Right atrium auricular region (tissue), 2 donors: ENCODE results near the gene MTCH1. TPM values are rescaled to one million over a fixed set of nuclear protein-coding genes. Genes with fewer than 3 reads are reported as not detected.

ENCODE experiments used
- DNase-seq: peaks from one replicate; pipeline ENCODE4 v3.0.0-alpha.2; 2019; ENCODE audit warnings: low spot score
- H3K27ac ChIP-seq, 2 donors: fragments of 200-600 bp; sonication (generic); 1 replicate in 1 of 2; 2 replicates in 1 of 2; pipeline ENCODE4 v1.5.1; 2016 to 2019
- H3K27me3 ChIP-seq, 2 donors: fragments of 200-600 bp; sonication (generic); one replicate each; pipeline versions ENCODE4 v1.5.1 to v1.6.0; 2017 to 2019
- H3K36me3 ChIP-seq: fragments of 200-600 bp; sonication (generic); one replicate; pipeline ENCODE4 v1.5.1; 2016
- H3K4me1 ChIP-seq, 2 donors: fragments of 200-600 bp; sonication (generic); one replicate each; pipeline versions ENCODE4 v1.5.1 to v1.6.0; 2017 to 2019
- H3K4me3 ChIP-seq, 2 donors: fragments of 200-600 bp; sonication (generic); 1 replicate in 1 of 2; 2 replicates in 1 of 2; pipeline ENCODE4 v1.5.1; 2017 to 2019; ENCODE audit warnings: mild to moderate bottlenecking in 1 of 2, moderate library complexity in 1 of 2
- H3K9me3 ChIP-seq, 2 donors: fragments of 200-600 bp; sonication (generic); one replicate each; pipeline ENCODE4 v1.5.1; 2019
- CTCF ChIP-seq, 2 donors: fragments of 200-600 bp; sonication (generic); IDR thresholded peaks; one replicate each; pipeline ENCODE4 v1.5.1; 2019; ENCODE audit warnings: antibody characterized with exemption in 2 of 2
- total RNA-seq, 2 donors: library from RNA; depleted of rRNA; stranded (reverse); fragments of >200 nt; gene quantifications; one replicate each; pipeline ENCODE4 v1.1.0, GENCODE V29; 2016

The MTCH1 gene
- total RNA-seq, 2 donors from 2014 or later, result 155 to 259 TPM

DNA sequence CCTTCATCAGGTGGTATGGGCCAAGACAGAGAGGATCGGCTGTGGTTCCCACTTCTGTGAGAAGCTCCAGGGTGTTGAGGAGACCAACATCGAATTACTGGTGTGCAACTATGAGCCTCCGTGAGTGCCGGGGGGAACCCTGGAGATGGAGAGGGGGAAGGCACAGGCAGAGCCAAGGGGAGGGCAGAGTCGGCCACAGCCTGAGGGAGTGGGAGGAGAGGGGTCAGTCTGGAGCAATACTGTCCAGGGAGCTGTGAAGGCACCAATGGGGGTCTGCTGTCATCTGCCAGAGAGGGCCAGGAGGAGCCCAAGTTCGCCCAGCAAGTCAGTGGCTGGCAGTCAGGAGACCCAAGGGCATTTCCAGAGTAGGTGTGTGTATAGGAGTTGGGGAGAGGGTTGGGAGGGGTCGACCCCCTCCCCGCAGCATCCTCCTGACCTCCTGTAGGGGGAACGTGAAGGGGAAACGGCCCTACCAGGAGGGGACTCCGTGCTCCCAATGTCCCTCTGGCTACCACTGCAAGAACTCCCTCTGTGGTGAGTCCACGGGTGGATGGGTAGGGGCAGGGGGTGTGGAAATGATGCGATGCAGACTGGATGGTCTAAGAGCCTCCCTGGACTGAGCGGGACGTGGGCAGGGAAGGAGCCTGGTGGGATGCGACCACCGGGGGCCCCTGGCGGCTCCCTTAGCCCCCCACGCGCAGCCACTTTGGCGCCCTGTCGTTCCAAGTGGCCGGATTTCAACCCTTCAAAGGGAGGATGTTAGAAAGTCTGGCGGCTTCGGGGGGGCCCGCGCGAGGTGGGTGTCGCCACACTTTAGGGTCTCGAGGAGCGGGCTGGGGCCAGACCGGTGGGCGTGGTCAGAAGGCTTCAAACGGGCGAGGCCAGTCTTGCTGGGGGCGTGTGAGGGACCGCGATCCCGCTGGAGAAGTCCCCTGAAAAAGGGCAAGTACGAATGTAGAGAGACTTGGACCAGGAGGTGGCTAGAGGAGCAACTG lies 24.3 kb downstream of the MTCH1 start:
- DNase-seq, result no peak
- Histone ChIP-seq H3K4me1 (peaks cover 0 to 29% of the 10 kb centered on the region in 2 donors), H3K27ac (peak overlapping the region in 1 of 2 donors; percentile 43)

GRCh38 chr6:36959555-36960250 lies 26.3 kb downstream of the MTCH1 start:
- no peaks in the 10 kb centered on the region for H3K36me3 ChIP-seq
- peaks cover 0 to 37% of the 10 kb centered on the region in 2 donors for H3K4me1 ChIP-seq
- no peaks in the 10 kb centered on the region for H3K9me3 ChIP-seq
- no peak for DNase-seq
- H3K27ac ChIP-seq, result no peak overlapping the region
- TF ChIP-seq CTCF (IDR thresholded peaks at IDR 0.05), result no peak
- no peaks in the 10 kb centered on the region for H3K27me3 ChIP-seq
- H3K4me3 ChIP-seq, result no peak overlapping the region

More for the DNA sequence above, 24.3 kb downstream of the MTCH1 start:
- Histone ChIP-seq H3K36me3 (no peaks in the 10 kb centered on the region), H3K9me3 (no peaks in the 10 kb centered on the region), H3K27me3 (no peaks in the 10 kb centered on the region), H3K4me3 (no peak overlapping the region)
- TF ChIP-seq CTCF (IDR thresholded peaks at IDR 0.05), result no peak

GRCh38 chr6:36958775-36959554 lies 27.0 kb downstream of the MTCH1 start:
- TF ChIP-seq CTCF (IDR thresholded peaks at IDR 0.05), result no peak
- Histone ChIP-seq H3K36me3 (no peaks in the 10 kb centered on the region), H3K27ac (no peak overlapping the region), H3K4me3 (no peak overlapping the region), H3K4me1 (peaks cover 0 to 30% of the 10 kb centered on the region in 2 donors), H3K9me3 (no peaks in the 10 kb centered on the region), H3K27me3 (no peaks in the 10 kb centered on the region)
- no peak for DNase-seq

GRCh38 chr6:36957773-36958271 lies 28.2 kb downstream of the MTCH1 start:
- peaks cover 0 to 21% of the 10 kb centered on the region in 2 donors for H3K4me1 ChIP-seq
- H3K4me3 ChIP-seq, result no peak overlapping the region
- no peak for DNase-seq
- no peak for TF ChIP-seq CTCF (IDR thresholded peaks at IDR 0.05)
- no peaks in the 10 kb centered on the region for H3K27me3 ChIP-seq
- no peak overlapping the region for H3K27ac ChIP-seq
- H3K36me3 ChIP-seq, result no peaks in the 10 kb centered on the region
- no peaks in the 10 kb centered on the region for H3K9me3 ChIP-seq

DNA sequence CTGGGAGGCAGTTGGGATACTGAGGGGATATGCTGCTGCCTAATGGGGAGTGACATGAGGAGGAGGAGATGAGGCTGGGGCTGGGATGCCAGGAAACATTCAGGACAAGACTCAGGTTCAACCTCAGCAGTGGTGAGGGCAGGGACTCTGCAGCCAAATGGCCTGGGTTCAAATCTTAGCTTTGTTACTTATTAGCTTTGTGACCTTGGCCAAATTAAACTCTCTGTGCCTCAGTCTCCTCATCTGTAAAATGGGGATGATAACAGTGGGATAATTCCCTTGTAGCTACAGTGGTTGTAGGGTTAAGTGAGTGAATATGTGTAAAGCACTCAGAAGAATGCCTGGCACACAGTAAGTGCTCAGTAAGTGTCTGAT lies 29.6 kb downstream of the MTCH1 start:
- no peak for TF ChIP-seq CTCF (IDR thresholded peaks at IDR 0.05)
- Histone ChIP-seq H3K27me3 (no peaks in the 10 kb centered on the region), H3K27ac (no peak overlapping the region), H3K36me3 (no peaks in the 10 kb centered on the region), H3K9me3 (no peaks in the 10 kb centered on the region), H3K4me3 (no peak overlapping the region), H3K4me1 (peaks cover 0 to 21% of the 10 kb centered on the region in 2 donors)
- no peak for DNase-seq
